Measurements from ENCODE around the gene NECAP2.
"Not testable (repeated sequence)": the region's sequence is repeated elsewhere in the genome, so short reads cannot be mapped to it uniquely, and the experiment has no call there.

The NECAP2 gene

DNA sequence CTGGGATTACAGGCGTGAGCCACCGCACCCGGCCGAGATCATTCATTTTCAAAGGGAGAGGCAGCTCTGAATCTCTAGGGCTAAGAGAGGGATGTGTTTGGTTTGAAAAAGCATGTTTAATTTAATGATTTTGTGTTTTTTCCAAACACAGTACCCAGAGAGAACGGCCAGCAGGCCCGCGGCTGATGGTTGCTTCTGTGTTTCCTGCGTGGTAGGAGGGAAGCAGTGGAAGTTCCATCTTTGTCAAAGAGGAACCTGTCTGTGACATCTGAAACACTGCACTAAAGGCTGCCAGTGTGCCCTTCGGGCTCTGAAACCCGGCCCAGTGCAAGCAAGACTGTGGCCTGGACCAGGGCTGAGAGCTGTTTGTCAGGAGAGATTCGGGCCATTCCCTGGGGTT, 59.9 kb downstream of the NECAP2 start:
- DNase-seq: not testable (repeated sequence)

DNA sequence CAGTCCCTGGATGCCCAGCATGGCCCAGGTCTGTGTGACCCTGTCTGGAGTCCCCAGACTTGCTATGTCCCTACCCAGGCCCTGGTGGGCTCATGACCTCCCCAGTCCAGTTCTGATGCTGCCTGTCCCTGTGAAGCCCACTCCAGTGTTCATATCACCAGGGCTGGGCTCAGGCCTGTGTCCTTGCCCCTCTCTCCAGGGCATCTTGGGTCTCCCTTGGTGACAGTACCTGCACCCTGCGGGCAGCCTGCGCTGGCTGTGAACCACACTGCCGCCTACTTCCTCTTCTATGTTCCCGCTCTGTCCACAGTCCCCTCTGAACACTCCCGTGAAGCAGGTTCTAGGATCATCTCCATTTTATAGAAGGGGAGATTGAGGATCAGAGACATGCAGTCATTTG, 60.5 kb downstream of the NECAP2 start:
- DNase-seq: not testable (repeated sequence)

DNA sequence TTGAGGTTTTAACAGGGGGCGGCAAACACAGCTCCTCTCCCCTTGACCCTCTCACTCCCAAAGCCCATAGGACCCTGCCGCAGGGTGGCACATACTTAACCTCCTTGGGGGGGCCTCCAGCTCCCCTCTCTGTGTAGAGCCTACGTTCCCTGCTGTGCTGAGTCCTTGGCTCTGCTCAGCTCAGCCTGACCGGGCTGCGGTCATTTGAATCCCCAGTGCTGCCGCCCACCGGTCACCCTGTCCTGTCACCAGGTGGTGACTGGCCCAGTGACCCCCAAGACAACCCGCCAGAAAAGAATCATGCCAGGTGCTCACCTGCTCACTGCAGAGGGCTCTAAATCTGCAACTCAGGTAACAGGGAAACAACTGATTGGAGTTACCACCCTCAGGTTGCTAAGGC, 60.9 kb downstream of the NECAP2 start:
- DNase-seq: not testable (repeated sequence)

DNA sequence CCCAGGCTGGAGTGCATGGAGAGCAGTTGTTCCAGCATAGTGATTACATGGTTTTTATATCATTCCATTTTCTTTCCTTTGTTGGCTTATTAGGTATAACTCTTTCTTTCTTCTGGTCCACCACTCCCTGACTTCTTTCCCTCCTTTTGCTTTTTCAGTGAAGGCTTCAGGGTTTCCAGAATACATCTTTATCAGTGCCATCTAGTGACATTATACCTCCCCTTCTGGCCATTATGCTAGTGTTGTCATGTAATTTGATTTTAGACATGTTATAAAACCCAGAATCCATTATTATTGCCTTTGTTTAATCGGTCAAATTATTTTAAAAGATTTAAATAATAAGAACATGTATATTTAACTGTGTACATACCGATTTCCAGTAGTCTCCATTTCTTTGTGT, 63.0 kb downstream of the NECAP2 start:
- no peak for DNase-seq

DNA sequence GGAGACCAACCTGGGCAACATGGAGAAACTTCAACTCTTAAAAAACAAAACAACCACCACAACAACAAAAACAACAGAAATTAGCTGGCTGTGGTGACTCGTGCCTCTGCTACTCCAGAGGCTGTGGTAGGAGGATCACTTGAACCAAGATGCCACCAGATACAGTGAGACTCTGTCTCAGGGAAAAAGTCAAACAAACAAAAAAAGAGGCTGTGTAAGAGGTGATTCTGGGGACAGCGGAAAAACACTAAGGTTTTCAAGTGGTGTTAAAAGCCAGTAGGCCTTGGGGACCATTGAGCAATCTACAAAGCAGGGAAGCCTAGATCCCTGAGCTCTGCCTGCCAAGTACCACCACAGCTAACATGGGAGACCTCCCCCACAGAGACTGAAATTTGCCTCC, 65.3 kb downstream of the NECAP2 start:
- DNase-seq: not testable (repeated sequence)

DNA sequence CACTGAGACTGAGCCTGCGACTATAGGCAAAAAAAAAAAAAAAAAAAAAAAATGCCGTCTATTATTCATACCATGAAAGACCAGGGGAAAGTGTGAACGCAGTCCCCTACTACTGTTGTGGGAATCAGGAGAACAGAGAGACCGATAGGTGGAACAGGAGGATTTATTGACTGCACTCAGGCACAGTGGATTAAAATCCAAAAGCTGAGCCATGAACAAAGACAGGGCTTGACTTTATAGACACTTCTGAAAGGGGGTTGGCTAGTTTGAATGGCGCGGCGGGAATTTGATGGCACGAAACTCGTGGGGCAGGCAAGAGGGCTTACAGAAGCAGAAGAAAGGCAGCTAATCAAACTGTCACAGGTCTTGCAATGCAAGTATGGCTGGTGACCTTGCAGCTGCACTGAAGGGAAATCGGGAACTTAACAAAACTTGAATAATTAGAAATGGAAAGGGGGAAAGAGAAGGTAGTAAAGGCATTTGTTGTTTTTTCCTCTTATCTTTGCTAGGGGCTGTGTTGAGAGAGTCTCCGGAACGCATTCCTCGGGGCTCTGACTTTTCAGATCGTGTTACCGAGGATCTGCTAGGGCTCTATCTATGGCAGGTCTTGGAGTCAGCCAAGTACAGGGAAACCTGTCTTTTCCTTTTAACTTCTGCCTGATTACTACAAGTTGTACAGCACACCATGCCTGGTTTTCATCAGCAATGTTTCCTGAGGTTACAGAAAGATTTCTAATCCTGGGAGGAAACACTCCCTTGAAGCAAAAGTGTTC, 66.0 kb downstream of the NECAP2 start:
- not testable (repeated sequence) for DNase-seq

DNA sequence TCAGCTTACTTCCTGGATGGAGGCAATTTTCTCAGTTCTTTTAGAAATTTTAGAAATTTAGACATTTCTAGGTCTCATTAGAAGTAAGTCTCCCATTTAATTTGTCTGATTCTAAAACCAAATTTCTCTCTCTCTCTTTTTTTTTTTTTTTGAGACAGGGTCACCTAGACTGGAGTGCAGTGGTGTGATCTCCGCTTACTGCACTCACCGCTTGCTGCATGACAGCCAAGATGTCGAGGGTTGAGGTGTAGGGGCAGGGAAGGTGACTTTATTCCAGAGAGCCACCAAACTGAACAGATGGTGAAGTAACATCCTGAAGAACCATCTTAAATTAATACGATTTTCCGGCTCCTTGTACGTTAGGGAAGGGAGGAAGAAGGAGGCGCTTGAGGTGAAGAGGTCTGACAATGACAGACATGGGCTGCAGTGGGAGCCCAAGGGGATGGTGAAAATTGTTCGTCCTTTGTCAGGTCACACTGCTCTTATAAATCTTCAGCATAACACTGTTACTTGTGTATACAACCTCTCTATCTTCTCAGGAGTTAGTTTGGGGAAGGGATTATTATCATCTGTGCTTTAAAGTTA, 68.4 kb downstream of the NECAP2 start:
- DNase-seq: peak in 1 of 2 donors; percentile 19

Measured in stimulated activated CD4-positive, alpha-beta T cell treated with anti-CD3 and anti-CD28 coated beads, Interleukin-2, amount 100 ng/mL, for 48 hours (primary cell).